Erythroblast (primary cell): Measurements from ENCODE around the gene ATP13A4.
"Not testable (repeated sequence)": the region's sequence is repeated elsewhere in the genome, so short reads cannot be mapped to it uniquely, and the experiment has no call there.

Experiments used
- DNase-seq, 2 experiments: peaks; one replicate each; lab custom pipeline; 2025; lab: John Stamatoyannopoulos, UW
- GATA1 ChIP-seq: IDR thresholded peaks from 2 replicates; pipeline ENCODE4 v1.6.1; 2011; ENCODE audit warnings: low read depth, mild to moderate bottlenecking, control low read depth, low read length, moderate library complexity
- POLR2A ChIP-seq: IDR thresholded peaks from 2 replicates; pipeline ENCODE4 v1.6.1; 2011; ENCODE audit warnings: mild to moderate bottlenecking, low read length

The ATP13A4 gene

GRCh38 chr3:193530231-193531165 lies 24.2 kb downstream of the ATP13A4 start:
- no peak for TF ChIP-seq POLR2A
- no peak for TF ChIP-seq GATA1
- no peak for DNase-seq

- DNase-seq = not testable (repeated sequence)
Observed at GRCh38 chr3:193526085-193526484, 28.6 kb downstream of the ATP13A4 start.

- no peak for TF ChIP-seq GATA1
- no peak for TF ChIP-seq POLR2A
- no peak for DNase-seq
Observed at GRCh38 chr3:193522473-193522872, 32.2 kb downstream of the ATP13A4 start.

GRCh38 chr3:193520738-193521137 lies 34.0 kb downstream of the ATP13A4 start:
- no peak for DNase-seq
- TF ChIP-seq POLR2A = no peak
- TF ChIP-seq GATA1 = no peak

DNA sequence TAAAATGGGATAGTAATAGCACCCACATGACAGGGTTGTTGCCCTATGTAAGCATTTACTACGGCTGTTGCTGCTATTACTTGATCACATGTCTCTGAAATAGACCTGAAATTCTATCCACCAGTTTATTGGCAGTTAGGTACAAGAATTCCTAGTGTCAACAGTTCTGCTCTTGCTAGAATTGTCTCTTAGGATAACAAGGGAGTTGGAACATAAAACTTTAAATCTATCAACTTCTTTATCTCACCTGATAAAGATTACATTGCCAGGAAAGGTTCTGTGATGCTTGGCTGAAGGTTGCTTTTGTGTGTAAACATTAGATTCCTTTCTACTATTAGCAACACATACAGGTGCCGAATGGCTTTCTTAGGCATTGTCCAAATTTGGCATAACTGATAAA lies 38.7 kb downstream of the ATP13A4 start:
- TF ChIP-seq POLR2A = no peak
- TF ChIP-seq GATA1 = no peak
- DNase-seq = no peak

DNA sequence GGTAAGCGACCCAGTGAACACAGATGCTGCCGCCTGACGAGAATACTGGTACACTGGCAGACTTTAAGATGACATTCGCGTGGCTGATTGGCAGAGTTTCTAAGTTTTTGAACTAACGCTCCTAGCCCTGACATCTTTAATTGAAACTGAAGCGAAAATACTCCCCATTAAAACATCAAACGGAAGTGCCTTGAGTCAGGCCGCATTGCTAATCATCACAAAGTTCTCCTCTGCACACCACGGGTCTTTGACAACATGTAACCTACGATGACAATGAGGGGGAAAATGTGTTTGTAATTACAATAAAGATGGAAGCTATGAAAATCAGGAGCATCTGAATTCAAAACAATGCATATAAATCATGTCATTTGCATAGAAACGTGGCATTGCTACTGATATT lies 44.5 kb downstream of the ATP13A4 start:
- TF ChIP-seq GATA1 (no peak), POLR2A (no peak)
- no peak for DNase-seq

GRCh38 chr3:193509103-193509965 lies 45.4 kb downstream of the ATP13A4 start:
- no peak for DNase-seq
- no peak for TF ChIP-seq GATA1
- TF ChIP-seq POLR2A = no peak

GRCh38 chr3:193508108-193508507 lies 46.6 kb downstream of the ATP13A4 start:
- no peak for TF ChIP-seq POLR2A
- no peak for TF ChIP-seq GATA1
- no peak for DNase-seq

DNA sequence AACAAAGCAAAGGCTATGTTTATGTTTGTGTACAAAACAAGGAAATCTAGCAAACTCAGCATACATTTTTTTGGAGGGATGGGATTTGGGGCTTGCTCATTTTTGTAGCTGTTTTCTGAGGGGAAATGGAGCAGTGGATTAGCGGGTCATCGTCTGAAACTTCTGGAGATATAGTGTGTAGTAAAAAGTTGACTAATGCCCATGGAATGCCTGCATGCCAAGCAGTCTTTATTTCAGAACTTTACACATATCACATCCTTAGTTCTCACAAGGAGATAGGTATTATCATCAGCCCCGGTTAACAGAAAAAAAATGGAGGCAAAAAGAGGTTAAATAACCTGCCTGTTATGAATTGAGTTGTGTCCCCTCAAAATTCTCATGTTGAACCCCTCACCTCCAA lies 47.1 kb downstream of the ATP13A4 start:
- no peak for DNase-seq
- no peak for TF ChIP-seq POLR2A
- no peak for TF ChIP-seq GATA1

DNA sequence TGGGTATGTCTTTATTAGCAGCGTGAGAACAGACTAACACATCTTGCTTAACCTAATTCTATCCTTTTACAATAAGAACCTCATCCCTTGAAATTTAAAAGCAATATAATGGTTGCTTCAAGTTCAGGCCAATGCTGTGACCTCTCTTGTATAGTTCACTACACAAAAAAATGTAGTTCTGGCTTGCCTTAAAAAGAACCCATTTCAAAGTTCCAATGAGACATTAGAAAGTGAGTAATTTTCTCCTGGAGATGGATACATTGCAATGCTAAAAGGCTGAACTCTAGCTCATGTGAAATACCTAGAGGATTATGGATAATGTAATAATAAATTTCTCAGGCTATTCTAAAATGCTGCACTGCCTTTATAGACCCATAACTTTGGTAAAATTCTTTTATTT lies 47.8 kb downstream of the ATP13A4 start:
- TF ChIP-seq GATA1 (no peak), POLR2A (no peak)
- DNase-seq = no peak

GRCh38 chr3:193502871-193503270 lies 51.8 kb downstream of the ATP13A4 start:
- TF ChIP-seq POLR2A (no peak), GATA1 (no peak)
- DNase-seq = no peak

DNA sequence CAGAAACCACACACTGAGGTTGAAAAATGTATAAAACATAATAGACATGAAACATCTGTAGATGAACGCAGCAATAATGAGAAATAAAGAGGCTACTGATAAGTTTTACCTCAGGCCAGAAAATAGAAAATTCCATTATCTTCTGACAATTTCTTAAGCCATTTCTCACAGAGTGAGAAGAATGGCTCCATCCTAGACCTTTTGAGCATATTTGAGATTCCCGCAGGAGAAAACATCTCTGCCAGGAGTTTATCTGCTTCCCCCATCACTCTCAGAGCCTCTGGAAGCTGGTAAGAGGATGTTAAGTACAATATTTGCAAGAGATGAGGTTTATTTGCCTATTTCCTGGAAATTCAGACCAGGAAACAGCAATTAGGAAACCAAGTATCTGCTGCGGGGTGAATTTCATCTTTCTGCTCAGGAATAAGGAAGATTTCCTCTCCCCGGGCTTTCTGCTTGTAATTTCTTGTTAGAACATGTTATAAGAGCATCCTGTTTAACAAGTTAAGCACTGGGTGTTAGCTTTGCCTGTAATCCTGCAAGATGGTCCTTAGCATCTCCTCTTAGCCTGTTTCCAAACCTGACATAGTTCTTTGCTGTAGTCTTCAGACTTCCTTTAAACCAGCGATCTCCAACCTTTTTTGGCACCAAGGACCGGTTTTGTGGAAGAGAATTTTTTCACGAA lies 54.8 kb downstream of the ATP13A4 start:
- no peak for DNase-seq

GRCh38 chr3:193499136-193499770 lies 55.4 kb downstream of the ATP13A4 start:
- no peak for DNase-seq

More for the DNA sequence above, 54.8 kb downstream of the ATP13A4 start:
- TF ChIP-seq GATA1 (no peak), POLR2A (no peak)

More at GRCh38 chr3:193499136-193499770, 55.4 kb downstream of the ATP13A4 start:
- TF ChIP-seq GATA1 = no peak
- no peak for TF ChIP-seq POLR2A
